ENCODE data around the gene FADS2.

FADS2 gene

GRCh38 chr11:61866958-61867343, 38.9 kb downstream of the FADS2 start:
- no peak overlapping the region for H3K4me3 ChIP-seq (ENCODE audit: low read depth in 1 of 2, low read length in 2 of 2)
- no peaks in the 10 kb centered on the region for H3K9me3 ChIP-seq (ENCODE audit: low read length)
- peaks cover 4% of the 10 kb centered on the region for H3K4me1 ChIP-seq (ENCODE audit: insufficient read depth, low read length)
- H3K9ac ChIP-seq (ENCODE audit: low read length): no peak overlapping the region
- H3K27me3 ChIP-seq (ENCODE audit: control insufficient read depth in 1 of 2, insufficient read depth in 2 of 2, low read length in 2 of 2): peaks cover 0 to 4% of the 10 kb centered on the region in 2 donors
- H3K36me3 ChIP-seq (ENCODE audit: insufficient read depth, low read length): no peaks in the 10 kb centered on the region
- no peak overlapping the region for H3K27ac ChIP-seq (ENCODE audit: low read depth, low read length)

GRCh38 chr11:61868571-61869428, 40.7 kb downstream of the FADS2 start:
- Histone ChIP-seq H3K36me3 (ENCODE audit: insufficient read depth, low read length) (no peaks in the 10 kb centered on the region), H3K27ac (ENCODE audit: low read depth, low read length) (no peak overlapping the region), H3K27me3 (ENCODE audit: control insufficient read depth in 1 of 2, insufficient read depth in 2 of 2, low read length in 2 of 2) (peaks cover 0 to 4% of the 10 kb centered on the region in 2 donors), H3K9me3 (ENCODE audit: low read length) (no peaks in the 10 kb centered on the region), H3K4me3 (ENCODE audit: low read depth in 1 of 2, low read length in 2 of 2) (no peak overlapping the region), H3K9ac (ENCODE audit: low read length) (no peak overlapping the region), H3K4me1 (ENCODE audit: insufficient read depth, low read length) (peaks cover 4% of the 10 kb centered on the region)

GRCh38 chr11:61869429-61869707, 41.3 kb downstream of the FADS2 start:
- H3K27me3 ChIP-seq (ENCODE audit: control insufficient read depth in 1 of 2, insufficient read depth in 2 of 2, low read length in 2 of 2): peaks cover 0 to 4% of the 10 kb centered on the region in 2 donors
- no peak overlapping the region for H3K27ac ChIP-seq (ENCODE audit: low read depth, low read length)
- H3K4me1 ChIP-seq (ENCODE audit: insufficient read depth, low read length): peaks cover 4% of the 10 kb centered on the region
- no peak overlapping the region for H3K9ac ChIP-seq (ENCODE audit: low read length)
- H3K9me3 ChIP-seq (ENCODE audit: low read length): no peaks in the 10 kb centered on the region
- no peak overlapping the region for H3K4me3 ChIP-seq (ENCODE audit: low read depth in 1 of 2, low read length in 2 of 2)
- no peaks in the 10 kb centered on the region for H3K36me3 ChIP-seq (ENCODE audit: insufficient read depth, low read length)

- no peaks in the 10 kb centered on the region for H3K36me3 ChIP-seq (ENCODE audit: insufficient read depth, low read length)
- peaks cover 4% of the 10 kb centered on the region for H3K4me1 ChIP-seq (ENCODE audit: insufficient read depth, low read length)
- H3K9ac ChIP-seq (ENCODE audit: low read length): no peak overlapping the region
- H3K4me3 ChIP-seq (ENCODE audit: low read depth in 1 of 2, low read length in 2 of 2): no peak overlapping the region
- peaks cover 0 to 4% of the 10 kb centered on the region in 2 donors for H3K27me3 ChIP-seq (ENCODE audit: control insufficient read depth in 1 of 2, insufficient read depth in 2 of 2, low read length in 2 of 2)
- H3K27ac ChIP-seq (ENCODE audit: low read depth, low read length): no peak overlapping the region
- no peaks in the 10 kb centered on the region for H3K9me3 ChIP-seq (ENCODE audit: low read length)
Observed at GRCh38 chr11:61869708-61870451, 41.8 kb downstream of the FADS2 start.

- Histone ChIP-seq H3K9ac (ENCODE audit: low read length) (no peak overlapping the region), H3K27me3 (ENCODE audit: control insufficient read depth in 1 of 2, insufficient read depth in 2 of 2, low read length in 2 of 2) (peaks cover 0 to 4% of the 10 kb centered on the region in 2 donors), H3K9me3 (ENCODE audit: low read length) (no peaks in the 10 kb centered on the region), H3K27ac (ENCODE audit: low read depth, low read length) (no peak overlapping the region), H3K36me3 (ENCODE audit: insufficient read depth, low read length) (no peaks in the 10 kb centered on the region), H3K4me1 (ENCODE audit: insufficient read depth, low read length) (peaks cover 4% of the 10 kb centered on the region), H3K4me3 (ENCODE audit: low read depth in 1 of 2, low read length in 2 of 2) (no peak overlapping the region)
Observed at GRCh38 chr11:61870541-61871031, 42.5 kb downstream of the FADS2 start.

- H3K9ac ChIP-seq (ENCODE audit: low read length): no peak overlapping the region
- H3K27ac ChIP-seq (ENCODE audit: low read depth, low read length): no peak overlapping the region
Observed at GRCh38 chr11:61871158-61871597, 43.1 kb downstream of the FADS2 start.

DNA sequence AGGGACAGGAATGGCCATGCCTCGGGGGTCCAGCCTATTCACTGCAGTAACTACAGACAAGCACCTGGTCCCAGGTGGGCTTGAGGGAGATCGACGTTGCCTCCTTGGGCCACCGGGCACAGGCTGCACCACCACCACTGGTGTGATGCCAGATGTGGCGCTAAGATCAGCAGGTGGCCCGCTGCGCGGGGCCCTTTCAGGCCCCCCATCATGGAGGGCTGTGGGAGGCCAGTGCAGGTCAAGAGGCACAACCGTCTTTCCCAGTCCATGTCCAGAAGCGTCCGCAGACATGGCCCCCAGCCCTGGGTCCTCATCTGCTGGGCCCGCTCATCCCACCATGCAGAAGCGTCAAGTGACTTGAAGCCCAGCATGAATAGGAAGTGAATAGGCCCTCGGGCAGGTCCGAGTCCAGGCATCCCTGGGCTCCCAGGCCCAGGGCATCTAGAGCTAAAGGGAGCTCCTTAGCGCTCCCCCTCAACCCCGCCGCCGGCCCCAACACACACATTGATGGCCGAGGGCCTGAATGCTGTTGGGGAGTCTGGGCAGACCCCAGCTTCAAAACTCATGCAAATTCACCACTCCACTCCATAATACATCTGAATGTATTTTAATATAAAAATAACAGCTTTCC, 45.0 kb downstream of the FADS2 start:
- Histone ChIP-seq H3K9ac (ENCODE audit: low read length) (no peak overlapping the region), H3K4me3 (ENCODE audit: low read depth in 1 of 2, low read length in 2 of 2) (no peak overlapping the region), H3K4me1 (ENCODE audit: insufficient read depth, low read length) (peaks cover 4% of the 10 kb centered on the region), H3K36me3 (ENCODE audit: insufficient read depth, low read length) (no peaks in the 10 kb centered on the region), H3K27me3 (ENCODE audit: control insufficient read depth in 1 of 2, insufficient read depth in 2 of 2, low read length in 2 of 2) (peaks cover 0 to 4% of the 10 kb centered on the region in 2 donors), H3K27ac (ENCODE audit: low read depth, low read length) (no peak overlapping the region), H3K9me3 (ENCODE audit: low read length) (no peaks in the 10 kb centered on the region)

More at GRCh38 chr11:61871158-61871597, 43.1 kb downstream of the FADS2 start:
- Histone ChIP-seq H3K4me1 (ENCODE audit: insufficient read depth, low read length) (peaks cover 4% of the 10 kb centered on the region), H3K9me3 (ENCODE audit: low read length) (no peaks in the 10 kb centered on the region), H3K27me3 (ENCODE audit: control insufficient read depth in 1 of 2, insufficient read depth in 2 of 2, low read length in 2 of 2) (peaks cover 0 to 4% of the 10 kb centered on the region in 2 donors), H3K4me3 (ENCODE audit: low read depth in 1 of 2, low read length in 2 of 2) (no peak overlapping the region), H3K36me3 (ENCODE audit: insufficient read depth, low read length) (no peaks in the 10 kb centered on the region)

- no peak overlapping the region for H3K9ac ChIP-seq (ENCODE audit: low read length)
- H3K4me3 ChIP-seq (ENCODE audit: low read depth in 1 of 2, low read length in 2 of 2): no peak overlapping the region
- H3K4me1 ChIP-seq (ENCODE audit: insufficient read depth, low read length): peaks cover 4% of the 10 kb centered on the region
- no peaks in the 10 kb centered on the region for H3K9me3 ChIP-seq (ENCODE audit: low read length)
- H3K36me3 ChIP-seq (ENCODE audit: insufficient read depth, low read length): no peaks in the 10 kb centered on the region
- peaks cover 0 to 4% of the 10 kb centered on the region in 2 donors for H3K27me3 ChIP-seq (ENCODE audit: control insufficient read depth in 1 of 2, insufficient read depth in 2 of 2, low read length in 2 of 2)
- H3K27ac ChIP-seq (ENCODE audit: low read depth, low read length): no peak overlapping the region
Observed at GRCh38 chr11:61873588-61874376, 45.7 kb downstream of the FADS2 start.

- H3K9ac ChIP-seq (ENCODE audit: low read length): no peak overlapping the region
- peaks cover 0 to 4% of the 10 kb centered on the region in 2 donors for H3K27me3 ChIP-seq (ENCODE audit: control insufficient read depth in 1 of 2, insufficient read depth in 2 of 2, low read length in 2 of 2)
- no peak overlapping the region for H3K27ac ChIP-seq (ENCODE audit: low read depth, low read length)
- peaks cover 4% of the 10 kb centered on the region for H3K4me1 ChIP-seq (ENCODE audit: insufficient read depth, low read length)
- H3K36me3 ChIP-seq (ENCODE audit: insufficient read depth, low read length): no peaks in the 10 kb centered on the region
- no peak overlapping the region for H3K4me3 ChIP-seq (ENCODE audit: low read depth in 1 of 2, low read length in 2 of 2)
- no peaks in the 10 kb centered on the region for H3K9me3 ChIP-seq (ENCODE audit: low read length)
Observed at GRCh38 chr11:61874377-61874809, 46.3 kb downstream of the FADS2 start.

DNA sequence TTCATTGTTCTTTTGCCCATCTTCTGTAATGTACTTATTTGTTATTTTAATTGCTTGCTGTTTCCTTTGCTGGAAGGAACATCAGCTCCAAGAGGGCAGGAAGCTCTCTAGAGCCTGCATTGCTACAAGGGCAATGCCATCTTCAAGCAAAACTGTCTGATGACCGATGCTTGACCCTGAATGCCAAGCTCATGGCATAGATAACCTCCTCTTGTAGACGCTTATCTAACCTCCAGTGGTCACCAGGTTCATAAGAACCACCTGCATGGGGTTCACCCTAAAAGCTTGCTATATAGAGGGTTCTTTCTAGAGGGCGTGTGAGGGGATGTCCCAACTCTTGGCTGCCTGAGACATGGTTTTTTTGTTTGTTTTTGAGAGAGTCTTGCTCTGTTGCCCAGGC, 46.8 kb downstream of the FADS2 start:
- Histone ChIP-seq H3K9me3 (ENCODE audit: low read length) (no peaks in the 10 kb centered on the region), H3K4me3 (ENCODE audit: low read depth in 1 of 2, low read length in 2 of 2) (no peak overlapping the region), H3K4me1 (ENCODE audit: insufficient read depth, low read length) (peaks cover 4% of the 10 kb centered on the region), H3K27me3 (ENCODE audit: control insufficient read depth in 1 of 2, insufficient read depth in 2 of 2, low read length in 2 of 2) (peaks cover 0 to under 1% of the 10 kb centered on the region in 2 donors), H3K27ac (ENCODE audit: low read depth, low read length) (no peak overlapping the region), H3K9ac (ENCODE audit: low read length) (no peak overlapping the region), H3K36me3 (ENCODE audit: insufficient read depth, low read length) (no peaks in the 10 kb centered on the region)

- Histone ChIP-seq H3K36me3 (ENCODE audit: insufficient read depth, low read length) (no peaks in the 10 kb centered on the region), H3K9me3 (ENCODE audit: low read length) (no peaks in the 10 kb centered on the region), H3K9ac (ENCODE audit: low read length) (no peak overlapping the region), H3K4me3 (ENCODE audit: low read depth in 1 of 2, low read length in 2 of 2) (no peak overlapping the region), H3K4me1 (ENCODE audit: insufficient read depth, low read length) (peaks cover 4% of the 10 kb centered on the region), H3K27me3 (ENCODE audit: control insufficient read depth in 1 of 2, insufficient read depth in 2 of 2, low read length in 2 of 2) (no peaks in the 10 kb centered on the region), H3K27ac (ENCODE audit: low read depth, low read length) (no peak overlapping the region)
Observed at GRCh38 chr11:61875698-61876097, 47.6 kb downstream of the FADS2 start.

Data from muscle layer of colon (tissue), 2 donors.